SW 1271 (cell line): ENCODE measurements around the gene CORO1C.

Experiments
- DNase-seq, 2 experiments: peaks; one replicate each; lab custom pipeline; 2025; lab: John Stamatoyannopoulos, UW

The CORO1C gene

DNA sequence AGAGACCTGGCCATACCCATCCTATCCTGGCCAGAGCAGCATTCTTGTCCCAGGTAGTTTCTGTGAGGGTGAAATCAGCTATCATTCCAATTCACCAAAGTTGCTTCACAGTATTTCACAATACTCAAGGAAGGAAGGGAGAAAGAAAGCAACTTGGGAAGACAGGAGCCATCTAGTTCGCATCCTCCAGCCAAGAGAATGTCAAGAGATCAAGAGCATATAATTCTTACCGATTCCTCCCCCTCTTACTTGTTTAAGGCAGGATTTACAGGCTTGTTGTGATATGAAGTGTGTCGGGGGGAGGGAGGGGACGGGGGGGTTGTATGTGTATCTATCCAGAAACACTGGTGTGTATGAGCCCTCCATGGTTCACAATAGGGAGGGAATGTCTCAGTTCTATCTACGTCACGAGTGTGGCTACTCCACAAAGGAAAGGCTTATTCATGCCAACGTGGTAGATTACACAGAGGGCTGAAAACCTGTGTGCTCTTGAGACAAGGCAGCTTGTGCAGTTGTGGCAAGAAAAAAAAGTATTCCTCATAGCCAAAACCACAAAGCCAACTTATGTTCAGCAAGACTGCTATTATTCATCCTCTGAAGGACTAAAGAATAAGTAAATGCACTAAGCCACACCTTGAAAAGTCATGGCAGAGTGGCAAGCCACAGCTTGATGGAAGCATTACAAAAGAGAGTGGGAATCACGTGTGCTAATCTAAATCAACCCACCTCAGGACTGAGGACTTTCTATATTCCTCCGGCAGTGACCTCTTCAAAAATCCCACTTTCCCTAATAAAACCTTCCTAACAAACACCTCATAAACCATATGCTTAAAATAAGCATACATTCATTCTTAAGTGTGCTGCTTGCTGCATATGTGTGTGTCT is 35.0 kb downstream of the CORO1C start:
- no peak for DNase-seq

DNA sequence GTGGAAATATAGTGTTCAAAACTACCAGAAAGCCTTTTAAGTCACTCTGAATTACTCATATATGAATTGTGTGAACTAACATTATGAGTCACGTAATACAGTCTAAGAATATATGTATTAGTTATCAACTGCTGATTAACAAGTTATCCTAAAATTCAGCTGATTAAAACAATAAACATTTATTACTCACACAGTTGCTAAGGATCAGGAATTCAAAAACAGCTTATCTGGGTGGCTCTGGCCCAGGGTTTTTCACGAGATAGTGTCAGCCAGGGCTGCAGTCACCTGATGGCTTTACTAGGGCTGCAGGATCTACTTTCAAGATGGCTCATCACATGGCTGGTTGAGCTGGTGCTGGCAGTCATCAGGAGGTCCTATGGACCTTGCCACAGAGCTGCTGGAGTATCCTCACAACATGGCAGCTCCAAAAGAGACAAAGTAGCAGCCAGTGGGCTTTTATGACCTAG is 36.5 kb downstream of the CORO1C start:
- DNase-seq, result no peak

DNA sequence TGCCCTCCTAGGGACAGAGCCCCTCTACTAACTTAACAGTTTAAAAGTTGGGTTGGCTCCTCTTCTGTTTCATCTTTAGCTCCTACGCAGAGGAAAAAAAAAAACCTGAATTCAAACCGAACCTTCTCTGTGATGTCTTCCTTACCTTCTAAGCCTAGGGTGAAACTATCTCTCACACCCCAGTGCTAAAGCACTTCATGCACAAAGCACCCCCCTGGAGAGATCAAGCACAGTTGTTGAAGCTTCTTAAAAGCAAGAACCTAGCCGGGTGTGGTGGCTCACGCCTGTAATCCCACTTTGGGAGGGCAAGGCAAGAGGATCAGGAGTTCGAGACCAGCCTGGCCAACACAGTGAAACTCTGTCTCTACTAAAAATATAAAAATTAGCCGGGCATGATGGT is 37.6 kb downstream of the CORO1C start:
- DNase-seq, result no peak

DNA sequence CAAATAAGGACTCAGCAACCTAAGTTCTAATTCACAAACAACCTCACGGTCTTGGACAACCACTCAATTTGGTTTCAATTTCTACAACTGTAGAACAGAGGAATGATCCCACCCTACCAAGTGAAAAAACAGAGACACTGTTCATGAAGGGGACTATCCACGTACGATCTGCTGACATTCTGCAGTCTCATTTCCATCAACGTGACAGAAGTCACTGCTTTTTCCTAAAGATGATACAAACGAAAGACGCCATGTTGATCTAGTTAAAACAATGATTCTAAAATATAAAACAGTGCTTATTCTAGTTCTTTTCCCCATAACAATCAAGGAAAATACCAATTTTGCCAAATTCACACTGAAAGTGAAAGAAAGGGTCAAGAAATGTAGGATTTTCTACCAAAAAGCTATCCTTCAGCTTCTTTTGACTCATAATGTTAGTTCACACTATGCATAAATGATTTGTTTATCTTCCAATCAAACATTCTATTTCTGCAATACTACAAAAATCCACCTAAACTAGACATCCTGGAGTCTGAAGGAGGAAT is 38.1 kb downstream of the CORO1C start:
- no peak for DNase-seq

DNA sequence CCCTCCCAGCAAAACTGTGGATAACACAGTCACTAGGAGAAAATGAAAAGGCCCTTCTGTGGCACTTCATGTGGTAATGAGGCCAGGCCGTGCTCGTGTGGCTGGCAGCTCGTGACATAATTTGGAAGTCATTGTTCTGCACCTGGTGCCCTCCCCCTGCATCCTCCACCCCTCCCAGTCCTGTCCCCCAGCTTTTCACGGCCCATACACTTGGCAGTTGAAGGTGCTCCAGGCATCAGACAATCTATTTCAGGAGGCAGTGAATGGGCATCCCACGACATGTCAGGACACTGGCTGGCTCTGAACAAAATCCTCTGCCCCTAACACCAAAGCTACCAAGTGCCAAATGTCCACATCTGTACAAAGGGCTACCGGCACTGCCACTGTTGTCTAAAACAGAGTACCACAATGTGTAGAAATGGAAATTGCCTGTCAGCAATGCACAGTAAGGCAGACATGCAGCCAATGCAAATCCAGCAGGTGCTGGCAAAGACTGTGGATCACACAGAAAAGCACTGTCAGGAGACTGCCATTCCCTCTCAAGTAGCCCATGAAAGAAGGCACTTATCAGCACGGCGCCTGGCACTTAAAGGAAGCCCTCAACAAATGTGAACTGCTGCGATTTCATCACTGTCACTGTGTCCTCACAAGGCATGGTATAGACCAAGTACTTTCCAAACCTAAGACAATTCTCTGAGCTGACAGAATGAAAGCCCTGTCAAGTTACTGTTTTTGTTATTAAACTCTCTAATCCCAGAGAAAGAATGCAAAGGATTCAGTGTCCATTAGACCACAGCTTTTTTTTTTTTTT is 39.1 kb downstream of the CORO1C start:
- peak in 1 of 2 experiments; percentile 49 for DNase-seq

DNA sequence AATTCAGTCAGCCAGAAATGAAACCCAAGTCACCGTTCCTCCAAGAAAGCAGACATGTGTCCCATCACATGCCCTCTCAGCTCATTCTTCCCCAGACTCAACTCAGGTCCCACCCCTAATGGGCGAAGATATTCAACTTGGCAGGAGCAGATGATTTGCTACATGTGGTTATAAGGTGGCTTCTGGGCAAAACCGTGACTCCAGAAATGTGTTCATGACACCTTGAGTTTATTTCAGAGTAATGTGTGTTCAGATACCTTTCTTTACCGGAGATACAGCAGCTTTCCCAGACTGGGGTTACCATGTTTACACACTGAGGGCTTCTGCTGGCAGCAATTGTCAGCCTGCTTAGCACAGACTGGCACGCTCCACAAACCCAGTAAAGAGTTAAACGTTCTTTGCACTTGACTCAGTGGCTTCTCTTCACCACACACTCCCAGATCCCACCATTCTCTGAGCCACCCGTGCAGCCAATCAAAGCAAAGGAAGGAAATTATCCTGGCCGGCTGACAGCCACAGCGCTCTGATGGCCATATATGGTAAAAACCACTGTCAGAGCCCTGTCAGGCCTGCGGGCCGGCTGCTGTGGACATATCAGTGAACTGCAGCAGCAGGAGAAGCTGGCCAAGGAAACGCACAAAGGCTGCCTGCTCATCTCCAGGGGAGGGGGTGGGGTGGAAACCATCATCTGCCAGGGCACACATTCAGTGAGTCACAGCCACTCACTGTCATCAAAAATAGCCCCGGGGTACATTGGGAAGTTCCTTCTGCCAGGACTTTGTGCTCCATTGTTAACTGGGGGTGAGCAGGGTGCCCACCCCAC is 39.9 kb downstream of the CORO1C start:
- peak; percentile 93 to 98 for DNase-seq

DNA sequence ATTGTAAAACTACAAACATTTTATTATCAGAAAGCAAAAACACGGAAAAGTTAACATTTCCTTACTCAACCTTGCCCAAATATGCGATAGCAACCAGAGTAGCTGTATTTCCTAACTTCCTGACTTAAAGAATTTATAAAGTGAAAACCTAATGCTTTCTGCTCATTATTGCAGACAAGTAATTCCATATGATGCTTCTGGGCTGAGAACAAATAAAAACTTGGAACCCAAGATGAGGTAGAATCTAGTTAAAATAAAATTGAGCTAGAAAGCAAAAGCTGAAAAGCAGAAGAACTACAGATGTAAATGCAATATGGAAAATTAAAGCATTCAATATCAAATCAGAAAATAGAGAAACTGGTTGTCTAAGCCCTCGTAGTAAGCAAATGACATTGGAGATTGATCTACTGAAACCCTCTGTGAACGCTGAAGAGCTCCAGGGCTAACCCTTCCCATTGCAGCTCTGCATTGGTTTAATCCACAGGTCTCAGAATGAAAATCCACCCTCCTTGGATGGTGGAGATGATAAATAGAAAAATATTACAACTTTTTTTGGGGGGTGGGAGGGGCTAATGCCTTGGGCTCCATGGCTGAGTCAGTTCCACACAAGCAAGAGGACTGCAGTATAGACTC is 40.7 kb downstream of the CORO1C start:
- peak in 1 of 2 experiments; percentile 51 for DNase-seq

DNA sequence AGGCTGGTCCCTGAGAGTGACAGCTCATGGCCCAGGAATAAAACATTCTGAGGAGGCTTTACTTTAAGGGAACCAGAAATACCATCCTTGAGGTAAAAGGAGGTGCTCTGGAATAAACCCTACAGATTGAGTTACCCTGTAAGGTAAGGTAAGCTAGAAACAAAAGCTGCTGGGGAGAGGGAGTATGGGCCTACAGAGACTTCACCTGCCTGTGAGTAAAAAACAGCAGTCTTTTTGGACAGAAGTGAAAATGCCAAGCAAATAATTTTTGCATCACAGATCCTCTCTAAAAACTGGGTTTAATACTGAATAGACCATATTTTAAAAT is 41.2 kb downstream of the CORO1C start:
- no peak for DNase-seq

DNA sequence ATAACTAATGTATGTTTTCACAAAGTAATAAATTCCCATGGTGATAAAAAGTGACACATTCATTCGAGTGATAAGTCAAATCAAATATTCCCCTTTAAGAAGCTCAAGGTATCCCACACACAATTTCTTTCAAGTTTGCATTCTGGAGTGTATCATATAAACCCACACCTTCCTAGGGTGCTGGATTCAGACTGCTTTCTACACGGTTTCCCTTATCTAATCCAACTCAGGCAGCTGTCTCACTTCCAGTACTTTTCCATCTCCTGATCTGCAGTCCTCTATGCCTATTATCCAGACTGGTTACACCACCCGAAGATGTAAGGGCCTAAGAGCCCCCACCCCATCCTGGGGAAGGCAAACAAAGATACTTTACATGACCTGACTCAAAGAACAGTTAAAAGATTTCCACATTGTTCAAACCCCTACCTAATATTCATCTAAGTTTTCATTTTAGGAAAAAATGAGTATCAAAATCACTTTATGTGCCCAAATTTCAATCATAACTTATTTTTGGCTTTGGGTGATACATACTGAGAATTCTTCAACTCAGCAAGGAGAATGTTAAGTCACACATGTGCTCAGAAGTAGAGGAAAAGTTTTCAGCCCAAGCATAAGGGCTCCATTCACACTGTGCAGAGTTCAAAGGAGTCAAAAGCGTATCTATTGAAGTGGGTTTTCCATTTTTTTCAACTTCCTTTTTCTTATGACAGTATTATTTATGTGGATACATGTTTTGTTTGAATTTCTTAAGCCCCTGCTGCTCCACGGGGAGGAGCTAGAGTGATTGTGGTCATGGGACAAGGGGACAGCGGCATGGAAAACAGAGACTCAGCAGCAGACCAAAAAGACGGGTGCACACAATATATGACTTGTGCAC is 41.8 kb downstream of the CORO1C start:
- DNase-seq, result peak in 1 of 2 experiments; percentile 53

DNA sequence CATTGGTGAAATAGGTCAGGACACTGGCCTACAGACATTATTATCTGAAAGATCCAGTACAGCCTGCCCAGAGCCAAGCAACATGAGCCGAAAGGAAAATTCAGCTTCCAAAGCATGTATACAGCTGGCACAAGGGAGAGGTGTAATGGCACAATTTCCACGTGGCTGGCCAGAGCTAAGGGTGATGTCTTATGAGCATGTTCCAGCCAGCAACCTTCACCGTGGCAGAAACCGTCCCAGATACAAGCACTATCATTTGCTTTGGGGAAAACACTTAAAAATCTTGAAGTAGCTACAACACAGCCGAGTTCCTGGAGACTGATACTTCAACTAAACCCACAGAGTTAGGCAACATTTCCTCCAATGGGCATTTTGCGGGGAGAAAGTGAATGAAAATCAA is 44.5 kb downstream of the CORO1C start:
- DNase-seq, result no peak

DNA sequence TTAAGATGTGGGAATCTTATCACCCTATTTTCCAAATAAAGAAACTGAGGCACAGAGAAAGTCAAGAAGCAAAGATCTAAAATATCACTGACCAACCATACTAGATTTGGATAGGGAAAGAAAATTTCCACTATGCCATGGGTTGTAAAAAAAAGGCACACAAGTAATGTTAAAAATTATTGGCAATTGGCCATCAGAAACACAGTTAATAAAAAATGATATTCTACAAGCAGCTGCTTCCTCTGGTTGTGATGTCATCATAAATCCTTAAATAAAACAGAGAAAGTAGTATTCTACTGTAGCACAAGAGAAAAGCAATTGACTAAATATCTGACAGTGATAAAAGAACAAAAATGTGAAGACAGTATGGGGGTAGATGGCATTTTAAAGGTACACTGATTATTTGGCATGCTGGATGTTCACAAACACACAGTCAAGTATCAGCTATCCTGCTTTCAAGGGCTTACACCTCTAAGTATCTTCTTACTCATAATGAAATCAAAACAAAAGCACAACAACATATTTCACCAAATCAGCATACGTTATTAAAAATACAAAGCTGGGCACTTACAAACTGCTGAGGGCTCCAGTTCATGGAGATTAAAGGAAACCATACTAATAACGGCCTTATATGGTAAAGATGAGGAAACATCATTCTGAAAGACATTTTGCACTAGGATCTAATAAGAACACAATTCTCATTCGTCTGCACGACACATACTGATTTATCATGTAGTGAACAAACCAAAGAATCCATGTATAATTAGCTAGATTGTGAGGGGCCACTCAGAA is 45.7 kb downstream of the CORO1C start:
- DNase-seq, result no peak

DNA sequence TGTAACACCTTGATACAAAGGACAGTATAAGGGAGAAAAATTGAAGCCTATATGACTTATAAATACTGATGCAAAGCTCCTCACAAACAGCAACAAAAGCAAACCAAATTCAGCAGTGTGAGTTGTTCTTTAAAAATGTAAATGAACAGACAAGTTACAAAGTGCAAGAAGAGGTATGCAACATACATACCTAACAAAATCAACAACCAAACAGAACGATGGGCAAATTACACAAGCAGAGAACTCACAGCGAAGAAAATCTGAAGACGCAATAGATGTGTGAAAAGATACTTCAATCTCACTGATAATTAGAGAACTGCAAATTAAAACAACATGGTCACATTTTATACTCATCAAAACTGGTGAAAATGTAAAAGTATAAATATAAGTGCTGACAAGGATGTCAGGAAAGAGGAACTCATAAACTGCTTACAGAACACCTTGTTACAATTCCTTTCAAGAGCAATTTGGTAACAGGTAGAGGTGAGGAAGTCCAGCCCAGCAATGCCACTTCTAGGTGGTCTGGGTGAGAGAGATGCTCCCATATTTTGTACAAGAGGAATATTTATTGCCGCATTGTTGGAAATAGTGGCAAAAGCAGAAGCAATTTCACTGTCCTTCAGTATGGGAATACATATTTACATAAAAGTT is 47.3 kb downstream of the CORO1C start:
- DNase-seq, result no peak

DNA sequence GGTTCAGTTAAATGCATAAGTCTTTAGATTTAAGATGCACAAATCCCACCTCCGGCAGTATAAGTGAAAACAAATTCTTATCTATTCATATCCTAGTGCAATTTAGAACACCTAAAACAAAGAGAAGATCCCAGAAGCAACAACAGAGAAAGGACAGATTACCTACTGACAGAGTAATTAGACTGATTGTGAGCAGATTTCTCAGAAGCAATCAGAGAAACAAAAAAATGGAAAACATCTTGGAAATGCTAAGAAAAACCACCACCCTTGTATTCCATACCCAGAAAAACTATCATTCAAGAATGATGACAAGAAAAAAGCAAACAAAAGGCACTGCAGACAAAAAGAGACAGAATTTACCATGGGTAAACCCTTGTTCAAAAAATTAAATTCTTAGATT is 50.0 kb downstream of the CORO1C start:
- DNase-seq, result no peak

DNA sequence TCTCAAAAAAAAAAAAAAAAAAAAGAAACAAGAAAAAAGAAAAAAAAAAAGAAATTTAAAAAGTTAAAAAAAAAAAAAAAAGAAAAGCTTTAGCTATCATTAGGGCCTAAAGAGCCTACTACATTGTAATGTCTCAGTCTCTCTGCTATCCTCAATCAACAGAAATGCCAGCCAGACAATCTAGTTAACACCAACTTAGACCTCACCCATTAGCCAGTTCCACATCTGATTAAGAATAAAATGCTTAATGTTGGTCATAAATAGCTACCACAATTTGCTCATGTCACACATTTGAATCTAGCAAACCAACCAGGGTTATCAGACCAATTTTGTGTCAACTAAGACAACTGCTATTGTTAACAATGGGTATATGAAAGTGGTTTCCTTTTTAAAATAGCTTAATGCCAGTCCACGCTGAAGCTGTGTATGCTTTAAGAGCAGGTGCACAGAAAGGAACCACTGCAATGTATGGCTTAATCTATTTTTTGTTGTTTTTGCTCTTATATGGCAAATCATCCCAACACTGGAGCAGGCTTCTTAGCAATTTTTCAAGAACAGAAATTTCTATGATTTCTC is 52.1 kb downstream of the CORO1C start:
- no peak for DNase-seq

DNA sequence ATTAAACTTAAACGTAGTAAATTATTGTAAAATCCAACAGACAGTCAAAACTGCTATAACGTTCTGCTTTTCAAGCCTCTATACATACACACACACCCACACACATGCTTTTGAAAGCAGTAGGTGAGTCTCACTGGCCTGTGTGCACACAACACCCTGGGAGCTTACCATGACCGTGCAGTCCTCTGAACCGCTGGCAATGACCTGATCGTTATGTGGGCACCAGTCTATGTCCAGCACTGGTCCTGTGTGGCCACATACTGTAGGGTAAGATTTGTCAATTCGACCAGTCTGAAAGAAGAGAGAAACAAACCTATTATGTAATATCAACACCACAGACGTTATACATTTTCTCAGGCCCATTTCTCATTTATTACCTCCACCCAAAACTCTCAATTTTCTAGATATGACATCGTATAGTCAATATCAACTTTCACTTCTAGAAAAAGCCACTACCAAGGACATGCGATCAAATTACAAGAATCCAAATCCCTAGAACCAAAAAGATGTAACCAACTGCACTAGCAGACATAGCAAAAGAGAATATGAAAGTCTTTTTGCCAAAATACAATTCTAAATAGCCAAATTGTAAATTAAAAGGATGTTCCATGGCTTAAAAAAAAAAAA is 53.1 kb downstream of the CORO1C start:
- DNase-seq, result no peak

DNA sequence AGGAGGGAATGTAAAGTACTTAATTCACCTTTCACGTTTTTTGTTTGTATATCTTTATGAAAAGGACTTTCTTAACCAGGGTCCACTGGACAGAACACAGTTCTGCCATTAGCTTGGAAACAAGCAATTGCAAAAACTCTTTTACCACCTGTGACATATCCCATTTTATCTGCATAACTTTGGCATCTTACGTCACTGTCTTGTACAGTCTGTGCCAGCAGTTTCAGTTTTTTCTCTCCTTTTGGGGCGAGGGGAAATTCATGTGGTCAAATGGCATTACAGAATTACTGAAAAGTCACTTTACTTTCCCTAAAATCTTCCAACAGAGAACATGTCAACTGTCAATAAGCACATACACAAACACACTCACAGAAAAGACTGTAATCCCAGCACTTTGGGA is 53.9 kb downstream of the CORO1C start:
- DNase-seq, result no peak

DNA sequence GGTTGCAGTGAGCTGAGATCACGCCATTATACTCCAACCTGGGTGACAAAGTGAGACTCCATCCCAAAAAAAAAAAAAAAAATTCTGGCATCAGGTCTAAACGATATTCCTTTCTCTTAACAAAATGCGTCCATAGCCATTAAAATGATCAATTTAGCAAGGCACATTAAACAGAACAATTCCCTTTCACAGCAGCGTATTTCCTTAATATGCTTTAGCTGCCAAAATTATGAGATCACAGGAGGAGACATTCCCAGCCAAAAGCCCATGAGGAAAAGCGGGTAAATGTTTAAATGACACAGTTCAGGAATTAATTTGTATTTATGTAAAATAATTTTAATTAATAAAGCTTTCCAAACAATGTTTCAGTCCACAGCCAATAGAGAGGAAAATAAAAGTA is 54.6 kb downstream of the CORO1C start:
- DNase-seq, result no peak

DNA sequence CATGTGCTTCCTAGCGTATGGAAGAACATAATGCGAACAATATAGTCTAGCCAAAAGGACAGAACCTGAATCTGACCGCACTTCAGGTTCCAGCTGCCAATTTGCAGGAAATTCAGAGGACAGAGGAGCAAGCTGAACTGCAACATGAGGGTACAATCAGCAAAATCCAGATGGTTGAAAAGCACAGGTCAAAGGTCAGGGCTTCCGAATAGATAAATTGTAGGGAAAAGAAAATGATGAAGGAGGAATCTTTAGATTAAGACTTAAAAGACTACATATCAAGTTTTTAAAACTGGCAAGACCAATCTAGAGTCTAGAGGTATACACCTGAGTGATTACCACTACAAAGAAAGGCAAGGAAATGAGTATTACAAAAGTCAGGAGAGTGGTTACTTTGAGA is 55.5 kb downstream of the CORO1C start:
- no peak for DNase-seq
